SK-N-SH treated with all-trans-retinoic acid at 6 μM for 48 hours (cell line): ENCODE measurements around the gene FBXO31.

Source experiments
- ARNTL ChIP-seq: fragments of 450-650 bp; formaldehyde crosslinking; IDR thresholded peaks from 2 replicates; pipeline ENCODE4 v1.5.0; 2020; ENCODE audit warnings: low read depth, mild to moderate bottlenecking, moderate library complexity, borderline replicate concordance
- ESRRG ChIP-seq: fragments of 250-450 bp; sonication (Bioruptor Pico); IDR thresholded peaks from 2 replicates; pipeline ENCODE4 v1.6.1; 2021; ENCODE audit warnings: mild to moderate bottlenecking
- PPARA ChIP-seq: fragments of 250-450 bp; sonication (Bioruptor Pico); IDR thresholded peaks from 2 replicates; pipeline ENCODE4 v1.5.0; 2020; ENCODE audit warnings: mild to moderate bottlenecking, borderline replicate concordance
- RARB ChIP-seq: fragments of 250-450 bp; sonication (Bioruptor Pico); IDR thresholded peaks from 2 replicates; pipeline ENCODE4 v1.8.0; 2021; ENCODE audit warnings: mild to moderate bottlenecking, moderate library complexity
- SNAI2 ChIP-seq: fragments of 250-450 bp; sonication (Bioruptor Pico); IDR thresholded peaks from 2 replicates; pipeline ENCODE4 v1.5.0; 2020; ENCODE audit warnings: mild to moderate bottlenecking, moderate library complexity
- TOX ChIP-seq: fragments of 250-450 bp; sonication (Bioruptor Pico); IDR thresholded peaks from 2 replicates; pipeline ENCODE4 v1.8.0; 2021; ENCODE audit warnings: mild to moderate bottlenecking, moderate library complexity, borderline replicate concordance
- ZFP3 ChIP-seq: fragments of 250-450 bp; sonication (Bioruptor Pico); IDR thresholded peaks from 2 replicates; pipeline ENCODE4 v1.5.0; 2020; ENCODE audit warnings: mild to moderate bottlenecking, moderate library complexity
- ZFP30 ChIP-seq: fragments of 450-650 bp; formaldehyde crosslinking; IDR thresholded peaks from 2 replicates; pipeline ENCODE4 v1.5.0; 2022; ENCODE audit warnings: mild to moderate bottlenecking, moderate library complexity
- ZNF70 ChIP-seq: fragments of 450-650 bp; formaldehyde crosslinking; IDR thresholded peaks from 2 replicates; pipeline ENCODE4 v1.5.0; 2020; ENCODE audit warnings: mild to moderate bottlenecking, moderate library complexity
- TF ChIP-seq, protein P1 (sequence below): fragments of 250-450 bp; sonication (Bioruptor Pico); IDR thresholded peaks from 2 replicates; pipeline ENCODE4 v1.8.0; 2020; ENCODE audit warnings: mild to moderate bottlenecking, moderate library complexity, borderline replicate concordance
- TF ChIP-seq, protein P2 (sequence below): fragments of 250-450 bp; sonication (Bioruptor Pico); IDR thresholded peaks from 2 replicates; pipeline ENCODE4 v1.5.1; 2020; ENCODE audit warnings: low read depth, mild to moderate bottlenecking, moderate library complexity

DNA sequence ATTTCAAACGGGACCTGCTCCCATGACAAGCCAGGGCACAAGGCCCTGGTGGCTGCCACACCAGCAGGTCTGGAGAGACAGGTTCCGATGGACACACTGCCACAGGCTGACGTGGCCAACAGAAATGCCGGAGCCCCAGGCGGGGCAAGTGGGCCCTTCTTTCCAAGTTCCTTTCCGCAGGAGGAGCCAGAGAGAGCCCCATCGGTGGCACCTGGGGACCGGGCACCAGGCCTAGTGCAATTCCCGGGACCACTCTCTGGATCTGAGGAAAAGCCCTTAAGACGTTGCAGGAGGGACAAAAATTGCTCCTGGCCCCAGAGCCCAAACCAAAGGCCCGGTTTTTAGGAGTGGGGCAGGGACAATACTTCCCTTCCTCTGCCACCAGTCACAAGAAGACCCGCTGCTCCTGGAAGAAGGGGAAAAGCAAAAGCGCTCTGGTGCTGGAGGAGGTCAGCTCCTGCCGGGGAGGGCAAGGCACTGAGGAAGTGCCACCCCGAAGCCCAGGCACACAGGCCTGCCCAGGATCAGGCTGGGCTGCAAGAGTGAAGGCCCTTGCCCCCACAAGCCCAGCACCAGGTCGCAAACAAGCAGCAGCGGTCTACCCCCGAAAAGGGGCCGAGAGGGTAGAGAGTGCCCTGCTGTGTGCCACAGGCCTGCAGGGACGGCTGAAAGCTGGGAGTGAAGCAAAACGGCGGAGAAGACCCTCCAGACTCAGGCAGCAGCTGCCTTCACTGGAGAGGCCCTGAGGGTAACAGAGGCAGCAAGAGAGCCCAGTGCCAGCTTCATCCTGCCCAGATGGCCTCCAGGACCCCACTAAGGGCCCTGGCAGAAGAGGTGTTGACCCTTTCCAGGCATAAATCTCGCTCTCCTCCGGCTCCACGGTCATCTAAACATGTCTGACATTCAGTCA is 37.7 kb upstream of the FBXO31 start:
- TF ChIP-seq SNAI2, result no peak
- TF ChIP-seq ESRRG, result no peak
- no peak for TF ChIP-seq RARB (CRISPR knock-in tag)
- TF ChIP-seq, protein P1, sequence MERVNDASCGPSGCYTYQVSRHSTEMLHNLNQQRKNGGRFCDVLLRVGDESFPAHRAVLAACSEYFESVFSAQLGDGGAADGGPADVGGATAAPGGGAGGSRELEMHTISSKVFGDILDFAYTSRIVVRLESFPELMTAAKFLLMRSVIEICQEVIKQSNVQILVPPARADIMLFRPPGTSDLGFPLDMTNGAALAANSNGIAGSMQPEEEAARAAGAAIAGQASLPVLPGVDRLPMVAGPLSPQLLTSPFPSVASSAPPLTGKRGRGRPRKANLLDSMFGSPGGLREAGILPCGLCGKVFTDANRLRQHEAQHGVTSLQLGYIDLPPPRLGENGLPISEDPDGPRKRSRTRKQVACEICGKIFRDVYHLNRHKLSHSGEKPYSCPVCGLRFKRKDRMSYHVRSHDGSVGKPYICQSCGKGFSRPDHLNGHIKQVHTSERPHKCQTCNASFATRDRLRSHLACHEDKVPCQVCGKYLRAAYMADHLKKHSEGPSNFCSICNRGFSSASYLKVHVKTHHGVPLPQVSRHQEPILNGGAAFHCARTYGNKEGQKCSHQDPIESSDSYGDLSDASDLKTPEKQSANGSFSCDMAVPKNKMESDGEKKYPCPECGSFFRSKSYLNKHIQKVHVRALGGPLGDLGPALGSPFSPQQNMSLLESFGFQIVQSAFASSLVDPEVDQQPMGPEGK, result no peak
- TF ChIP-seq ZFP30 (CRISPR knock-in tag), result no peak
- TF ChIP-seq, protein P2, sequence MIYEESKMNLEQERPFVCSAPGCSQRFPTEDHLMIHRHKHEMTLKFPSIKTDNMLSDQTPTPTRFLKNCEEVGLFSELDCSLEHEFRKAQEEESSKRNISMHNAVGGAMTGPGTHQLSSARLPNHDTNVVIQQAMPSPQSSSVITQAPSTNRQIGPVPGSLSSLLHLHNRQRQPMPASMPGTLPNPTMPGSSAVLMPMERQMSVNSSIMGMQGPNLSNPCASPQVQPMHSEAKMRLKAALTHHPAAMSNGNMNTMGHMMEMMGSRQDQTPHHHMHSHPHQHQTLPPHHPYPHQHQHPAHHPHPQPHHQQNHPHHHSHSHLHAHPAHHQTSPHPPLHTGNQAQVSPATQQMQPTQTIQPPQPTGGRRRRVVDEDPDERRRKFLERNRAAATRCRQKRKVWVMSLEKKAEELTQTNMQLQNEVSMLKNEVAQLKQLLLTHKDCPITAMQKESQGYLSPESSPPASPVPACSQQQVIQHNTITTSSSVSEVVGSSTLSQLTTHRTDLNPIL (CRISPR knock-in tag), result no peak
- TF ChIP-seq ARNTL (CRISPR knock-in tag), result no peak
- TF ChIP-seq ZNF70 (CRISPR knock-in tag), result no peak
- TF ChIP-seq PPARA (CRISPR knock-in tag), result no peak
- no peak for TF ChIP-seq ZFP3
- TF ChIP-seq TOX (CRISPR knock-in tag), result no peak
